H1 (cell line): ENCODE results near the gene TMEM203. TPM values are rescaled to one million over a fixed set of nuclear protein-coding genes. Genes with fewer than 3 reads are reported as not detected.
A peak's percentile ranks its signal among the peaks of the same experiment; 100 is the strongest.

Experiments used
- CTCF ChIA-PET: fragments of 300-600 bp; sonication (Branson Sonifier 250); formaldehyde crosslinking; loops from one replicate; lab custom pipeline; 2021; ENCODE audit not compliant: partially characterized antibody; lab: Charles Lee
- POLR2A ChIA-PET: fragments of 300-600 bp; sonication (Branson Sonifier 250); formaldehyde crosslinking; loops from one replicate; lab custom pipeline; 2021; ENCODE audit warnings: inconsistent platforms; ENCODE audit not compliant: partially characterized antibody; lab: Charles Lee
- DNase-seq, 2 experiments: peaks; one replicate each; pipeline versions ENCODE4 v3.0.0 to v3.0.0-alpha.2; 2010 to 2022; ENCODE audit warnings: low spot score in 2 of 2, low read depth in 1 of 2, mixed read lengths in 1 of 2
- FAIRE-seq: peaks from 2 replicates; lab custom pipeline; 2011; peaks lifted over from hg19 to GRCh38; lab: Jason Lieb, UNC
- H2AFZ ChIP-seq: 2 replicates; pipeline ENCODE4 v1.8.1; 2012; ENCODE audit warnings: low read length, inconsistent platforms
- H2AK5ac ChIP-seq: 2 replicates; pipeline ENCODE4 v1.6.1; 2013; ENCODE audit warnings: low read depth, low read length
- H2BK120ac ChIP-seq: replicated peaks from 2 replicates; pipeline ENCODE3; 2013; ENCODE audit warnings: low read depth, low read length, inconsistent platforms
- H2BK12ac ChIP-seq: 2 replicates; pipeline ENCODE4 v1.6.1; 2013; ENCODE audit warnings: low read depth, low read length
- H2BK15ac ChIP-seq: 2 replicates; pipeline ENCODE4 v1.6.1; 2013; ENCODE audit warnings: low read length
- H2BK20ac ChIP-seq: 2 replicates; pipeline ENCODE4 v1.6.1; 2013; ENCODE audit warnings: low read length
- H2BK5ac ChIP-seq: 2 replicates; pipeline ENCODE4 v1.6.1; 2013; ENCODE audit warnings: low read depth, low read length
- H3K14ac ChIP-seq: 2 replicates; pipeline ENCODE4 v1.6.1; 2013; ENCODE audit warnings: inconsistent platforms; ENCODE audit not compliant: insufficient read length
- H3K18ac ChIP-seq: 2 replicates; pipeline ENCODE4 v1.6.1; 2013; ENCODE audit warnings: low read length; ENCODE audit errors: extremely low read depth
- H3K23ac ChIP-seq: 2 replicates; pipeline ENCODE4 v1.6.1; 2013; ENCODE audit warnings: inconsistent platforms; ENCODE audit not compliant: insufficient read length
- H3K23me2 ChIP-seq: 2 replicates; pipeline ENCODE4 v1.6.1; 2013; ENCODE audit warnings: low read depth, low read length
- H3K27ac ChIP-seq: 2 replicates; pipeline ENCODE4 v1.6.1; 2011; ENCODE audit warnings: low read depth, low read length, inconsistent platforms
- H3K27me3 ChIP-seq, 4 experiments: replicated peaks in 1 of 4; 1 replicate in 1 of 4; 2 replicates in 3 of 4; pipeline versions ENCODE4 v1.6.1 to v1.8.1; 2011 to 2013; ENCODE audit warnings: low read length in 3 of 4, mild to moderate bottlenecking in 3 of 4, inconsistent platforms in 2 of 4, mixed read lengths in 2 of 4, moderate library complexity in 1 of 4; ENCODE audit not compliant: control insufficient read depth in 3 of 4, insufficient read depth in 3 of 4; ENCODE audit errors: extremely low read depth in 1 of 4
- H3K36me3 ChIP-seq, 4 experiments: 2 replicates each; pipeline versions ENCODE4 v1.6.1 to v1.8.1; 2011 to 2013; ENCODE audit warnings: mild to moderate bottlenecking in 4 of 4, low read length in 3 of 4, moderate library complexity in 2 of 4, control low read depth in 1 of 4, inconsistent platforms in 1 of 4; ENCODE audit not compliant: insufficient read depth in 4 of 4, control insufficient read depth in 2 of 4
- H3K4ac ChIP-seq: replicated peaks from 2 replicates; pipeline ENCODE3; 2013; ENCODE audit warnings: low read length, low read depth, mixed read lengths, inconsistent platforms; ENCODE audit not compliant: insufficient read length
- H3K4me1 ChIP-seq, 4 experiments: replicated peaks in 1 of 4; 1 replicate in 1 of 4; 2 replicates in 3 of 4; pipeline versions ENCODE4 v1.6.1 to v1.8.1; 2011 to 2013; ENCODE audit warnings: low read length in 3 of 4, inconsistent platforms in 2 of 4, mixed read lengths in 1 of 4; ENCODE audit not compliant: insufficient read depth in 4 of 4, control insufficient read depth in 3 of 4
- H3K4me2 ChIP-seq, 2 experiments: 2 replicates each; pipeline versions ENCODE4 v1.6.1 to v1.8.1; 2011 to 2013; ENCODE audit warnings: low read depth in 2 of 2, low read length in 2 of 2, control low read depth in 1 of 2, inconsistent platforms in 1 of 2, mild to moderate bottlenecking in 1 of 2; ENCODE audit not compliant: insufficient read depth in 1 of 2
- H3K4me3 ChIP-seq, 4 experiments: fragments of 200-600, 300-600 bp in 1 of 4; sonication (generic), shearing (Covaris generic), sonication (Bioruptor Twin) in 1 of 4; 2 replicates each; pipeline versions ENCODE4 v1.5.1 to v1.8.1; 2011 to 2016; ENCODE audit warnings: low read length in 4 of 4, low read depth in 3 of 4, control low read depth in 2 of 4, inconsistent platforms in 2 of 4, mild to moderate bottlenecking in 2 of 4, mixed read lengths in 1 of 4, moderate library complexity in 1 of 4; ENCODE audit not compliant: insufficient read depth in 2 of 4; ENCODE audit errors: extremely low read depth in 1 of 4
- H3K56ac ChIP-seq: replicated peaks from 2 replicates; pipeline ENCODE3; 2013; ENCODE audit warnings: low read depth, mild to moderate bottlenecking, mixed read lengths, low read length, inconsistent platforms; ENCODE audit not compliant: insufficient read length
- H3K79me1 ChIP-seq: 2 replicates; pipeline ENCODE4 v1.6.1; 2013; ENCODE audit warnings: low read depth, low read length, control low read depth
- H3K79me2 ChIP-seq, 2 experiments: 2 replicates each; pipeline versions ENCODE4 v1.6.1 to v1.8.1; 2012 to 2013; ENCODE audit warnings: low read length in 2 of 2, mild to moderate bottlenecking in 2 of 2, inconsistent platforms in 1 of 2; ENCODE audit not compliant: insufficient read depth in 2 of 2, control insufficient read depth in 1 of 2
- H3K9ac ChIP-seq, 4 experiments: replicated peaks in 1 of 4; 1 replicate in 1 of 4; 2 replicates in 3 of 4; pipeline versions ENCODE4 v1.6.1 to v1.8.1; 2011 to 2013; ENCODE audit warnings: low read depth in 3 of 4, low read length in 3 of 4, control low read depth in 2 of 4, mild to moderate bottlenecking in 2 of 4, moderate library complexity in 2 of 4, inconsistent platforms in 1 of 4; ENCODE audit errors: extremely low read depth in 1 of 4
- H3K9me3 ChIP-seq, 2 experiments: 2 replicates each; pipeline versions ENCODE4 v1.6.1 to v1.8.1; 2012 to 2013; ENCODE audit warnings: mild to moderate bottlenecking in 2 of 2, moderate library complexity in 2 of 2, control low read depth in 1 of 2, inconsistent platforms in 1 of 2, low read depth in 1 of 2, low read length in 1 of 2, mixed read lengths in 1 of 2; ENCODE audit not compliant: insufficient read depth in 2 of 2
- H4K20me1 ChIP-seq, 2 experiments: replicated peaks in 1 of 2; 2 replicates each; pipeline versions ENCODE3 to v1.8.1; 2011 to 2013; ENCODE audit warnings: inconsistent platforms in 2 of 2, low read length in 2 of 2, mild to moderate bottlenecking in 1 of 2; ENCODE audit not compliant: insufficient read depth in 2 of 2, control insufficient read depth in 1 of 2
- H4K5ac ChIP-seq: 2 replicates; pipeline ENCODE4 v1.6.1; 2013; ENCODE audit warnings: low read length, low read depth, mixed read lengths, inconsistent platforms; ENCODE audit not compliant: insufficient read length
- H4K8ac ChIP-seq: 2 replicates; pipeline ENCODE4 v1.8.0; 2013; ENCODE audit warnings: mild to moderate bottlenecking, moderate library complexity, low read length, inconsistent platforms; ENCODE audit not compliant: insufficient read depth; ENCODE audit errors: extremely low read depth
- H4K91ac ChIP-seq: replicated peaks from 2 replicates; pipeline ENCODE3; 2013; ENCODE audit warnings: low read length, mixed read lengths, inconsistent platforms; ENCODE audit not compliant: insufficient read length
- CREB1 ChIP-seq: IDR thresholded peaks from 2 replicates; pipeline ENCODE4 v1.6.1; 2012; ENCODE audit warnings: inconsistent platforms
- FOSL1 ChIP-seq: IDR thresholded peaks from 2 replicates; pipeline ENCODE4 v1.6.1; 2011; ENCODE audit warnings: mild to moderate bottlenecking, low read depth, low read length, moderate library complexity; ENCODE audit not compliant: insufficient read depth
- HDAC2 ChIP-seq, 2 experiments: fragments of 300-600 bp in 1 of 2; sonication (generic) in 1 of 2; IDR thresholded peaks; 2 replicates each; pipeline ENCODE4 v1.6.1; 2011 to 2012; ENCODE audit warnings: low read depth in 2 of 2, low read length in 2 of 2, mild to moderate bottlenecking in 2 of 2, moderate library complexity in 2 of 2, borderline replicate concordance in 1 of 2, inconsistent platforms in 1 of 2
- TAF1 ChIP-seq: IDR thresholded peaks from 2 replicates; pipeline ENCODE4 v1.6.1; 2011; ENCODE audit warnings: mild to moderate bottlenecking, low read depth, low read length
- WGBS, 2 experiments: shearing (Covaris generic) in 1 of 2; methylation state at CpG; one replicate each; pipeline versions ENCODE4 v1.1.6 to v1.1.7; 2013 to 2015; ENCODE audit warnings: low lambda C conversion rate in 2 of 2, mixed read lengths in 2 of 2, inconsistent platforms in 1 of 2, low coverage in 1 of 2, missing lambda C conversion rate in 1 of 2; ENCODE audit not compliant: insufficient replicate concordance in 2 of 2, insufficient coverage in 1 of 2, insufficient read length in 1 of 2; ENCODE audit errors: extremely low coverage in 1 of 2, missing lambda C conversion rate in 1 of 2; 5-methylcytosine and 5-hydroxymethylcytosine counted together
- polyA plus RNA-seq, 7 experiments: library from polyadenylated mRNA; depleted of rRNA in 3 of 7; stranded (reverse) in 5 of 7; unstranded in 2 of 7; fragments of >200 nt in 5 of 7; fragments of 200-250 nt in 2 of 7; gene quantifications; 1 replicate in 5 of 7; 2 replicates in 1 of 7; 4 replicates in 1 of 7; pipeline versions ENCODE4 v1.2.1 to v1.2.3, GENCODE V29; 2011 to 2013; ENCODE audit warnings: missing spikeins in 2 of 7, mixed read lengths in 2 of 7
- total RNA-seq: library from RNA; stranded (reverse); fragmentation: NEBNext Ultra II Directional; extraction: Animal tissue kit (Norgen Biotek cat#: 25700); gene quantifications from 2 replicates; pipeline ENCODE4 v1.2.1, GENCODE V29; 2021
- TF ChIP-seq, protein P1 (sequence below): IDR thresholded peaks from 2 replicates; pipeline ENCODE4 v1.6.1; 2012; ENCODE audit warnings: inconsistent platforms

Gene TMEM203
- total and polyA plus RNA-seq, 2 of the 8 experiments (the other 6 are each of a cell fraction or from before 2014, with no cell fraction given) = 44.1 to 57.1 TPM

GRCh38 chr9:137198902-137199283 lies 6.6 kb downstream of the TMEM203 start:
- H2BK120ac ChIP-seq = no peak overlapping the region
- TF ChIP-seq TAF1 = no peak
- no peak for TF ChIP-seq HDAC2 (IDR thresholded peaks at IDR 0.05; ENCODE audit: borderline replicate concordance in 1 of 2, low read depth in 2 of 2, low read length in 2 of 2)
- no peak for TF ChIP-seq FOSL1
- TF ChIP-seq, protein P1, sequence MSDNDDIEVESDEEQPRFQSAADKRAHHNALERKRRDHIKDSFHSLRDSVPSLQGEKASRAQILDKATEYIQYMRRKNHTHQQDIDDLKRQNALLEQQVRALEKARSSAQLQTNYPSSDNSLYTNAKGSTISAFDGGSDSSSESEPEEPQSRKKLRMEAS = no peak
- TF ChIP-seq CREB1 = no peak

More at GRCh38 chr9:137198902-137199283, 6.6 kb downstream of the TMEM203 start:
- H2BK12ac ChIP-seq = no peak overlapping the region
- no peak for DNase-seq
- no peaks in the 10 kb centered on the region for H3K9me3 ChIP-seq
- H3K14ac ChIP-seq = no peak overlapping the region
- H4K8ac ChIP-seq = peak overlapping the region; percentile 35; the same call in 1 of the 2 replicates
- H3K23me2 ChIP-seq = peaks cover 3% of the 10 kb centered on the region; the same call in 1 of the 2 replicates
- peaks cover 0 to 35% of the 10 kb centered on the region in 2 experiments; a peak in 3 of 4 replicates for H3K79me2 ChIP-seq
- H3K4me3 ChIP-seq = peak overlapping the region in 1 of 4 experiments; percentile 67; a peak in 2 of 8 replicates
- no peak overlapping the region for H3K4ac ChIP-seq
- H3K23ac ChIP-seq = no peak overlapping the region
- no peak overlapping the region for H2AK5ac ChIP-seq
- H4K91ac ChIP-seq = no peak overlapping the region
- H4K20me1 ChIP-seq = peaks cover 5 to 28% of the 10 kb centered on the region in 2 experiments
- FAIRE-seq = no peak
- no peak overlapping the region for H2BK15ac ChIP-seq
- H3K18ac ChIP-seq = no peak overlapping the region
- H3K27ac ChIP-seq = no peak overlapping the region
- no peaks in the 10 kb centered on the region for H3K36me3 ChIP-seq
- peak overlapping the region; percentile 70 to 76; a peak in 3 of 4 replicates for H3K4me2 ChIP-seq
- no peaks in the 10 kb centered on the region for H3K27me3 ChIP-seq
- peaks cover 0 to 33% (median 17%) of the 10 kb centered on the region in 4 experiments; a peak in 6 of 7 replicates for H3K4me1 ChIP-seq
- H3K79me1 ChIP-seq = peaks cover 24% of the 10 kb centered on the region
- WGBS, 2 experiments = 87% methylated on average over 11 of the region's 11 CpGs; no CpG with 5 or more reads in 1 of the 2 experiments
- POLR2A ChIA-PET = interaction anchor here (0.7 to 2.2 kb wide), 12 partner anchors 10 to 470 kb away, joined by 3 to 21 read pairs (median 4); partner anchors contain the start of genes ANAPC2, RNF208, SSNA1 and TUBB4B
- no peak overlapping the region for H3K9ac ChIP-seq
- no peak overlapping the region for H3K56ac ChIP-seq
- H2BK20ac ChIP-seq = no peak overlapping the region
- H4K5ac ChIP-seq = no peak overlapping the region
- H2AFZ ChIP-seq = no peak overlapping the region
- H2BK5ac ChIP-seq = no peak overlapping the region
- CTCF ChIA-PET = interaction anchor here (1.0 to 14.0 kb wide), 5 partner anchors 9 to 30 kb away, joined by 3 to 204 read pairs (median 7); partner anchors contain the start of genes CYSRT1, RNF208, RNF224 and SLC34A3
